Motor neuron (in vitro differentiated cells): ENCODE data around the gene LMF1. TPM values are rescaled to one million over a fixed set of nuclear protein-coding genes. Genes with fewer than 3 reads are reported as not detected.
A peak's percentile ranks its signal among the peaks of the same experiment; 100 is the strongest.
"Not testable (repeated sequence)": the region's sequence is repeated elsewhere in the genome, so short reads cannot be mapped to it uniquely, and the experiment has no call there.

Source experiments
- ATAC-seq, 8 experiments: fragments of 200-7000 bp; cut with Tn5 transposase; replicated peaks in 6 of 8; 2 replicates each; pipeline ENCODE4 v1.8.0; 2021; ENCODE audit warnings: mild to moderate bottlenecking in 8 of 8, moderate library complexity in 8 of 8
- H3K27ac ChIP-seq, 2 donors: fragments of 250-450 bp; sonication (Bioruptor Pico); 2 replicates each; pipeline ENCODE4 v1.9.0; 2021; ENCODE audit warnings: antibody characterized with exemption in 2 of 2, mild to moderate bottlenecking in 2 of 2, moderate library complexity in 1 of 2
- H3K4me1 ChIP-seq, 2 donors: fragments of 250-450 bp; sonication (Bioruptor Pico); replicated peaks in 1 of 2; 2 replicates each; pipeline ENCODE4 v1.6.1; 2021; ENCODE audit warnings: antibody characterized with exemption in 2 of 2, mild to moderate bottlenecking in 2 of 2, moderate library complexity in 1 of 2
- H3K4me3 ChIP-seq, 5 donors: fragments of 250-450 bp; sonication (Bioruptor Pico); 2 replicates each; pipeline ENCODE4 v1.9.0; 2021; ENCODE audit warnings: antibody characterized with exemption in 5 of 5, mild to moderate bottlenecking in 5 of 5, moderate library complexity in 4 of 5
- WGBS, 10 experiments: fragments of 450-650 bp; shearing (Covaris generic); methylation state at CpG; one replicate each; pipeline ENCODE4 v1.0.0; 2022; 5-methylcytosine and 5-hydroxymethylcytosine counted together
- in situ Hi-C, 9 experiments: fragments of 400-800 bp; cut with MboI; loops; one replicate each; pipeline ENCODE4 v1.15.0; 2021; ENCODE audit warnings: low sequenced_read_pairs in 9 of 9, low pct_unique_long_range_greater_than_20kb in 2 of 9; ENCODE audit not compliant: unreplicated experiment in 9 of 9
- total RNA-seq, 8 experiments: library from RNA; unstranded; fragments of 300-600 nt; gene quantifications; 2 replicates each; pipeline versions ENCODE4 v1.2.3 to v1.2.4, GENCODE V29; 2022

Gene LMF1
- total RNA-seq, 8 experiments from 2014 or later: 5.1 to 20.0 (median 9.2) TPM

- WGBS, 10 experiments: 0 to 100% (median 61%) methylated on average over 1 to 8 of the region's 20 CpGs; no CpG with 5 or more reads in 7 of the 10 experiments
- no peak for ATAC-seq
- H3K4me3 ChIP-seq: no peak overlapping the region
- peaks cover 13 to 17% of the 10 kb centered on the region in 2 donors for H3K4me1 ChIP-seq
- in situ Hi-C loops: no loop called here
- no peak overlapping the region for H3K27ac ChIP-seq
Observed at GRCh38 chr16:890716-891352, 80.0 kb downstream of the LMF1 start.

- WGBS, 10 experiments: 27 to 40% methylated on average over 1 to 3 of the region's 15 CpGs; no CpG with 5 or more reads in 8 of the 10 experiments
- Histone ChIP-seq H3K4me3 (no peak overlapping the region), H3K27ac (no peak overlapping the region), H3K4me1 (peaks cover 13 to 20% of the 10 kb centered on the region in 2 donors)
- in situ Hi-C loops: no loop called here
- no peak for ATAC-seq
Observed at GRCh38 chr16:890217-890616, 80.6 kb downstream of the LMF1 start.

- no peak for ATAC-seq
- no peak overlapping the region for H3K4me3 ChIP-seq
- H3K27ac ChIP-seq: no peak overlapping the region
- in situ Hi-C loops: no loop called here
- WGBS, 10 experiments: 75% methylated on average over 4 of the region's 11 CpGs; no CpG with 5 or more reads in 9 of the 10 experiments
- peaks cover 13 to 20% of the 10 kb centered on the region in 2 donors for H3K4me1 ChIP-seq
Observed at GRCh38 chr16:889586-889985, 81.2 kb downstream of the LMF1 start.

- WGBS, 10 experiments: 53 to 86% (median 83%) methylated on average over 3 to 10 of the region's 24 CpGs; no CpG with 5 or more reads in 7 of the 10 experiments
- Histone ChIP-seq H3K4me3 (no peak overlapping the region), H3K4me1 (peaks cover 13 to 20% of the 10 kb centered on the region in 2 donors), H3K27ac (no peak overlapping the region)
- no peak for ATAC-seq
- in situ Hi-C loops: no loop called here
Observed at GRCh38 chr16:888901-889570, 81.7 kb downstream of the LMF1 start.

GRCh38 chr16:888456-888855 is 82.3 kb downstream of the LMF1 start:
- in situ Hi-C loops, ATAC-seq, H3K27ac ChIP-seq, H3K4me3 ChIP-seq: not testable (repeated sequence)
- H3K4me1 ChIP-seq: peaks cover 13 to 20% of the 10 kb centered on the region in 2 donors
- WGBS, 10 experiments: 84 to 100% (median 86%) methylated on average over 1 to 12 of the region's 15 CpGs; no CpG with 5 or more reads in 5 of the 10 experiments

- in situ Hi-C loops: no loop called here
- 100% methylated on average over 4 of the region's 20 CpGs; no CpG with 5 or more reads in 9 of the 10 experiments for WGBS, 10 experiments
Observed at GRCh38 chr16:887846-888245, 82.9 kb downstream of the LMF1 start.

GRCh38 chr16:886802-887731 is 83.7 kb downstream of the LMF1 start:
- in situ Hi-C loops: no loop called here
- peak overlapping the region; percentile 69 to 70 for H3K27ac ChIP-seq
- peak in 5 of 8 experiments; percentile 54 to 66 (median 58) for ATAC-seq
- peaks cover 13 to 20% of the 10 kb centered on the region in 2 donors for H3K4me1 ChIP-seq
- H3K4me3 ChIP-seq: peak overlapping the region in 3 of 5 donors; percentile 9 to 21 (median 19)
- WGBS, 10 experiments: 14 to 90% (median 30%) methylated on average over 4 to 11 of the region's 44 CpGs; no CpG with 5 or more reads in 6 of the 10 experiments

More at GRCh38 chr16:887846-888245, 82.9 kb downstream of the LMF1 start:
- Histone ChIP-seq H3K4me3 (no peak overlapping the region), H3K27ac (no peak overlapping the region), H3K4me1 (peaks cover 13 to 20% of the 10 kb centered on the region in 2 donors)
- no peak for ATAC-seq

- peak in 5 of 8 experiments; percentile 83 to 88 (median 87) for ATAC-seq
Observed at GRCh38 chr16:886084-886543, 84.7 kb downstream of the LMF1 start.

GRCh38 chr16:885391-885790 is 85.4 kb downstream of the LMF1 start:
- WGBS, 10 experiments: 50 to 92% (median 80%) methylated on average over 1 to 10 of the region's 11 CpGs
- in situ Hi-C loops: no loop called here
- no peak overlapping the region for H3K27ac ChIP-seq
- H3K4me1 ChIP-seq: peaks cover 13 to 18% of the 10 kb centered on the region in 2 donors
- ATAC-seq: no peak
- H3K4me3 ChIP-seq: no peak overlapping the region

More at GRCh38 chr16:886084-886543, 84.7 kb downstream of the LMF1 start:
- WGBS, 10 experiments: 24 to 80% (median 43%) methylated on average over 1 to 6 of the region's 20 CpGs; no CpG with 5 or more reads in 4 of the 10 experiments
- Histone ChIP-seq H3K4me1 (peaks cover 13 to 20% of the 10 kb centered on the region in 2 donors), H3K4me3 (peak overlapping the region in 1 of 5 donors; percentile 14), H3K27ac (peak overlapping the region; percentile 51 to 63)
- in situ Hi-C loops: no loop called here

GRCh38 chr16:884232-884631 is 86.6 kb downstream of the LMF1 start:
- in situ Hi-C loops: no loop called here
- Histone ChIP-seq H3K4me1 (peaks cover 13 to 15% of the 10 kb centered on the region in 2 donors), H3K4me3 (no peak overlapping the region), H3K27ac (no peak overlapping the region)
- ATAC-seq: no peak
- WGBS, 10 experiments: 49 to 96% (median 69%) methylated on average over 2 to 5 of the region's 5 CpGs; no CpG with 5 or more reads in 1 of the 10 experiments

- in situ Hi-C loops: no loop called here
- 92 to 100% (median 100%) methylated on average over 2 of the region's 2 CpGs; no CpG with 5 or more reads in 3 of the 10 experiments for WGBS, 10 experiments
- ATAC-seq: no peak
- H3K4me3 ChIP-seq: no peak overlapping the region
- peaks cover 13 to 15% of the 10 kb centered on the region in 2 donors for H3K4me1 ChIP-seq
- no peak overlapping the region for H3K27ac ChIP-seq
Observed at GRCh38 chr16:883781-884180, 87.0 kb downstream of the LMF1 start.

- Histone ChIP-seq H3K4me1 (peaks cover 13 to 15% of the 10 kb centered on the region in 2 donors), H3K4me3 (no peak overlapping the region), H3K27ac (no peak overlapping the region)
- no peak for ATAC-seq
- in situ Hi-C loops: no loop called here
- WGBS, 10 experiments: 63 to 100% (median 76%) methylated on average over 1 to 3 of the region's 3 CpGs; no CpG with 5 or more reads in 1 of the 10 experiments
Observed at GRCh38 chr16:883340-883739, 87.4 kb downstream of the LMF1 start.
